Neural cell (in vitro differentiated cells): Measurements from ENCODE around the gene HOXC10. TPM values are rescaled to one million over a fixed set of nuclear protein-coding genes. Genes with fewer than 3 reads are reported as not detected.

ENCODE experiments used
- H2AFZ ChIP-seq: fragments of 200-600, 300-800 bp; sonication (generic), shearing (Covaris generic); 2 replicates; pipeline ENCODE4 v1.6.0; 2014; ENCODE audit warnings: low read depth, mild to moderate bottlenecking, antibody characterized with exemption, low read length, moderate library complexity
- H3F3A ChIP-seq: fragments of 200-600 bp; shearing (Covaris generic); 2 replicates; pipeline ENCODE4 v1.6.1; 2016; ENCODE audit warnings: mild to moderate bottlenecking, moderate library complexity, mixed read lengths, antibody characterized with exemption, low read length; ENCODE audit not compliant: insufficient read depth, poor library complexity, severe bottlenecking
- H3K27ac ChIP-seq: fragments of 200-600, 300-800 bp; sonication (generic), shearing (Covaris generic); 2 replicates; pipeline ENCODE4 v1.5.1; 2014; ENCODE audit warnings: mild to moderate bottlenecking, low read length, moderate library complexity
- H3K27me3 ChIP-seq: fragments of 300-800, 200-600 bp; sonication (generic), shearing (Covaris generic); 2 replicates; pipeline ENCODE4 v1.6.0; 2014; ENCODE audit warnings: mild to moderate bottlenecking, low read depth, low read length, moderate library complexity; ENCODE audit not compliant: insufficient read depth
- H3K36me3 ChIP-seq: fragments of 300-800, 200-600 bp; sonication (generic), shearing (Covaris generic); 2 replicates; pipeline ENCODE4 v1.5.1; 2014; ENCODE audit warnings: mild to moderate bottlenecking, antibody characterized with exemption, low read length, moderate library complexity; ENCODE audit not compliant: insufficient read depth
- H3K4me2 ChIP-seq: fragments of 300-800, 200-600 bp; sonication (generic), shearing (Covaris generic); 2 replicates; pipeline ENCODE4 v1.6.0; 2014; ENCODE audit warnings: mild to moderate bottlenecking, low read length
- H3K4me3 ChIP-seq: fragments of 300-800, 200-600 bp; sonication (generic), shearing (Covaris generic); 2 replicates; pipeline ENCODE4 v1.5.1; 2014; ENCODE audit warnings: mild to moderate bottlenecking, low read length, moderate library complexity
- H3K79me2 ChIP-seq: fragments of 200-600 bp; shearing (Covaris generic); replicated peaks from 2 replicates; pipeline ENCODE4 v1.6.0; 2014; ENCODE audit warnings: mild to moderate bottlenecking, low read length, moderate library complexity; ENCODE audit not compliant: insufficient read depth
- H3K9ac ChIP-seq: fragments of 300-800, 200-600 bp; sonication (generic), shearing (Covaris generic); 2 replicates; pipeline ENCODE4 v1.6.1; 2016; ENCODE audit warnings: mild to moderate bottlenecking, low read length, mixed read lengths
- H3K9me2 ChIP-seq: fragments of 200-600 bp; shearing (Covaris generic); 2 replicates; pipeline ENCODE4 v1.6.1; 2016; ENCODE audit warnings: mild to moderate bottlenecking, low read length, mixed read lengths; ENCODE audit not compliant: insufficient read depth
- H3K9me3 ChIP-seq: fragments of 200-600, 300-800 bp; sonication (generic), shearing (Covaris generic); 2 replicates; pipeline ENCODE4 v1.6.1; 2016; ENCODE audit warnings: mild to moderate bottlenecking, mixed run types, low read length, moderate library complexity, mixed read lengths
- H4K20me1 ChIP-seq: fragments of 200-600 bp; shearing (Covaris generic); 2 replicates; pipeline ENCODE4 v1.6.1; 2016; ENCODE audit warnings: mild to moderate bottlenecking, mixed run types; ENCODE audit not compliant: insufficient read depth
- EZH2 ChIP-seq: fragments of 200-600, 300-800 bp; shearing (Covaris generic), sonication (generic); IDR thresholded peaks from 2 replicates; pipeline ENCODE4 v1.6.1; 2014; ENCODE audit warnings: antibody characterized with exemption, low read length, borderline replicate concordance, mild to moderate bottlenecking; ENCODE audit not compliant: insufficient read depth, poor library complexity, severe bottlenecking
- MXI1 ChIP-seq: fragments of 450-650 bp; conservative IDR thresholded peaks from 2 replicates; pipeline ENCODE4 v1.6.1; 2014; ENCODE audit warnings: antibody characterized with exemption, mild to moderate bottlenecking; ENCODE audit not compliant: poor library complexity, severe bottlenecking
- RAD21 ChIP-seq: fragments of 450-650 bp; conservative IDR thresholded peaks from 2 replicates; pipeline ENCODE4 v1.6.1; 2014; ENCODE audit warnings: antibody characterized with exemption, mild to moderate bottlenecking, moderate library complexity
- SMC3 ChIP-seq: fragments of 450-650 bp; conservative IDR thresholded peaks from 2 replicates; pipeline ENCODE4 v1.6.1; 2014; ENCODE audit warnings: antibody characterized with exemption, mild to moderate bottlenecking, moderate library complexity; ENCODE audit not compliant: poor library complexity
- TAF1 ChIP-seq: IDR thresholded peaks from 2 replicates; pipeline ENCODE4 v1.6.1; 2012; ENCODE audit warnings: low read depth
- polyA plus RNA-seq: library from polyadenylated mRNA; depleted of rRNA; stranded (reverse); fragments of >200 nt; gene quantifications from 2 replicates; pipeline ENCODE4 v1.2.3, GENCODE V29; 2014
- TF ChIP-seq, protein P1 (sequence below): fragments of 450-650 bp; IDR thresholded peaks from 2 replicates; pipeline ENCODE4 v1.5.1; 2014; ENCODE audit warnings: antibody characterized with exemption, mild to moderate bottlenecking, moderate library complexity; ENCODE audit not compliant: poor library complexity, severe bottlenecking
- TF ChIP-seq, protein P2 (sequence below): IDR thresholded peaks from 2 replicates; pipeline ENCODE4 v1.6.1; 2012; ENCODE audit warnings: borderline replicate concordance

Gene HOXC10
- polyA plus RNA-seq, 1 donor from 2014 or later: not detected

DNA sequence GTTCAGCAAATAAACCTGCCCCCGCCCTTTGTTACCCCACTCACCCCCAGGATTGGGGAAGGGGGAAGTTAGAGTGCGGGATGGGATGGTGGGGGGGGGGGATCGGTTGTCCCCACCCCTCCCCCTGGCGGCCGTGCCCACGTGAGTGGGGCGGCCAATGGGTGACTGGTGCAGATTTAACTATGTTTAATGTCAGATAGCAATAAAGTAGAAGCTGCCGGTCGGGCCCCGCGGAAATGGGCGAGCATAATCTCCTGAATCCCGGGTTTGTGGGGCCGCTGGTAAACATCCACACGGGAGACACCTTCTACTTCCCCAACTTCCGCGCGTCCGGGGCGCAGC, 30.3 kb upstream of the HOXC10 start, which contains the start of gene HOXC12:
HOXC12 (plus strand) TSS at position 210 of the 342 bp plus-strand sequence; CDS start at position 237, 27 bp downstream.
- H3K9me3 ChIP-seq: no peaks in the 10 kb centered on the region
- no peaks in the 10 kb centered on the region for H4K20me1 ChIP-seq
- no peaks in the 10 kb centered on the region for H3K79me2 ChIP-seq
- no peak within 1 kb of the TSS for H3K9ac ChIP-seq
- no peak within 1 kb of the TSS for H3K4me2 ChIP-seq
- peaks cover 100% of the 10 kb centered on the region for H3K27me3 ChIP-seq
- H2AFZ ChIP-seq: no peak within 1 kb of the TSS
- no peaks in the 10 kb centered on the region for H3K9me2 ChIP-seq
- TF ChIP-seq, protein P1, sequence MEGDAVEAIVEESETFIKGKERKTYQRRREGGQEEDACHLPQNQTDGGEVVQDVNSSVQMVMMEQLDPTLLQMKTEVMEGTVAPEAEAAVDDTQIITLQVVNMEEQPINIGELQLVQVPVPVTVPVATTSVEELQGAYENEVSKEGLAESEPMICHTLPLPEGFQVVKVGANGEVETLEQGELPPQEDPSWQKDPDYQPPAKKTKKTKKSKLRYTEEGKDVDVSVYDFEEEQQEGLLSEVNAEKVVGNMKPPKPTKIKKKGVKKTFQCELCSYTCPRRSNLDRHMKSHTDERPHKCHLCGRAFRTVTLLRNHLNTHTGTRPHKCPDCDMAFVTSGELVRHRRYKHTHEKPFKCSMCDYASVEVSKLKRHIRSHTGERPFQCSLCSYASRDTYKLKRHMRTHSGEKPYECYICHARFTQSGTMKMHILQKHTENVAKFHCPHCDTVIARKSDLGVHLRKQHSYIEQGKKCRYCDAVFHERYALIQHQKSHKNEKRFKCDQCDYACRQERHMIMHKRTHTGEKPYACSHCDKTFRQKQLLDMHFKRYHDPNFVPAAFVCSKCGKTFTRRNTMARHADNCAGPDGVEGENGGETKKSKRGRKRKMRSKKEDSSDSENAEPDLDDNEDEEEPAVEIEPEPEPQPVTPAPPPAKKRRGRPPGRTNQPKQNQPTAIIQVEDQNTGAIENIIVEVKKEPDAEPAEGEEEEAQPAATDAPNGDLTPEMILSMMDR: no peak
- no peak for TF ChIP-seq MXI1
- no peak for TF ChIP-seq EZH2
- TF ChIP-seq SMC3: no peak
- TF ChIP-seq, protein P2, sequence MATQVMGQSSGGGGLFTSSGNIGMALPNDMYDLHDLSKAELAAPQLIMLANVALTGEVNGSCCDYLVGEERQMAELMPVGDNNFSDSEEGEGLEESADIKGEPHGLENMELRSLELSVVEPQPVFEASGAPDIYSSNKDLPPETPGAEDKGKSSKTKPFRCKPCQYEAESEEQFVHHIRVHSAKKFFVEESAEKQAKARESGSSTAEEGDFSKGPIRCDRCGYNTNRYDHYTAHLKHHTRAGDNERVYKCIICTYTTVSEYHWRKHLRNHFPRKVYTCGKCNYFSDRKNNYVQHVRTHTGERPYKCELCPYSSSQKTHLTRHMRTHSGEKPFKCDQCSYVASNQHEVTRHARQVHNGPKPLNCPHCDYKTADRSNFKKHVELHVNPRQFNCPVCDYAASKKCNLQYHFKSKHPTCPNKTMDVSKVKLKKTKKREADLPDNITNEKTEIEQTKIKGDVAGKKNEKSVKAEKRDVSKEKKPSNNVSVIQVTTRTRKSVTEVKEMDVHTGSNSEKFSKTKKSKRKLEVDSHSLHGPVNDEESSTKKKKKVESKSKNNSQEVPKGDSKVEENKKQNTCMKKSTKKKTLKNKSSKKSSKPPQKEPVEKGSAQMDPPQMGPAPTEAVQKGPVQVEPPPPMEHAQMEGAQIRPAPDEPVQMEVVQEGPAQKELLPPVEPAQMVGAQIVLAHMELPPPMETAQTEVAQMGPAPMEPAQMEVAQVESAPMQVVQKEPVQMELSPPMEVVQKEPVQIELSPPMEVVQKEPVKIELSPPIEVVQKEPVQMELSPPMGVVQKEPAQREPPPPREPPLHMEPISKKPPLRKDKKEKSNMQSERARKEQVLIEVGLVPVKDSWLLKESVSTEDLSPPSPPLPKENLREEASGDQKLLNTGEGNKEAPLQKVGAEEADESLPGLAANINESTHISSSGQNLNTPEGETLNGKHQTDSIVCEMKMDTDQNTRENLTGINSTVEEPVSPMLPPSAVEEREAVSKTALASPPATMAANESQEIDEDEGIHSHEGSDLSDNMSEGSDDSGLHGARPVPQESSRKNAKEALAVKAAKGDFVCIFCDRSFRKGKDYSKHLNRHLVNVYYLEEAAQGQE: no peak
- no peaks in the 10 kb centered on the region for H3F3A ChIP-seq
- H3K36me3 ChIP-seq: no peaks in the 10 kb centered on the region
- H3K4me3 ChIP-seq: no peak within 1 kb of the TSS
- no peak within 1 kb of the TSS for H3K27ac ChIP-seq

DNA sequence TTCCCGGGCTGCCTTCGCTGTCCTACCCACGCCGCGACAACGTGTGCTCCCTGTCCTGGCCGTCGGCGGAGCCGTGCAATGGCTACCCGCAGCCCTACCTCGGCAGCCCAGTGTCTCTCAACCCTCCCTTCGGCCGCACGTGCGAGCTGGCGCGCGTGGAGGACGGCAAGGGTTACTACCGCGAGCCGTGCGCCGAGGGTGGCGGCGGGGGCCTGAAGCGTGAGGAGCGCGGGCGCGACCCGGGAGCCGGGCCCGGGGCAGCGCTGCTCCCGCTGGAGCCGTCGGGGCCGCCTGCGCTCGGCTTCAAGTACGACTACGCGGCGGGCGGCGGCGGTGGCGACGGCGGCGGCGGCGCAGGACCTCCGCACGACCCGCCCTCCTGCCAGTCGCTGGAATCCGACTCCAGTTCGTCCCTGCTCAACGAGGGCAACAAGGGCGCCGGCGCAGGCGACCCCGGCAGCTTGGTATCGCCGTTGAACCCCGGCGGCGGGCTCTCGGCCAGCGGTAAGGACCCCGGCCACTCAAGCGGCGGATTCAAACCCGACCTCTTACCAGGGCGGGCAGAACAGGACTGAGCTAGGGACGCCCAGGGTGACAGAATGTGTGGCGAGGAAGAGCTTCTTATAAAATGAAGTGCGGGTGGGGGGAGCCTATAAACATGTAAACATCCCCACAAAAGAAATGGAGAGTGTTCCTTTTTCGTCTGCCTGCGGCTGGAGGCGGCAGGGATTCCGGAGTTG, 29.7 kb upstream of the HOXC10 start:
- TF ChIP-seq TAF1 (no peak), EZH2 (peak; percentile 62), RAD21 (no peak)
- Histone ChIP-seq H3K79me2 (no peaks in the 10 kb centered on the region), H3K4me3 (no peak overlapping the region), H3K9ac (no peak overlapping the region), H3K9me3 (no peaks in the 10 kb centered on the region), H3K9me2 (no peaks in the 10 kb centered on the region), H3K27me3 (peaks cover 100% of the 10 kb centered on the region), H3K36me3 (no peaks in the 10 kb centered on the region), H3K27ac (no peak overlapping the region), H3F3A (no peaks in the 10 kb centered on the region), H3K4me2 (no peak overlapping the region), H2AFZ (no peak overlapping the region), H4K20me1 (no peaks in the 10 kb centered on the region)

DNA sequence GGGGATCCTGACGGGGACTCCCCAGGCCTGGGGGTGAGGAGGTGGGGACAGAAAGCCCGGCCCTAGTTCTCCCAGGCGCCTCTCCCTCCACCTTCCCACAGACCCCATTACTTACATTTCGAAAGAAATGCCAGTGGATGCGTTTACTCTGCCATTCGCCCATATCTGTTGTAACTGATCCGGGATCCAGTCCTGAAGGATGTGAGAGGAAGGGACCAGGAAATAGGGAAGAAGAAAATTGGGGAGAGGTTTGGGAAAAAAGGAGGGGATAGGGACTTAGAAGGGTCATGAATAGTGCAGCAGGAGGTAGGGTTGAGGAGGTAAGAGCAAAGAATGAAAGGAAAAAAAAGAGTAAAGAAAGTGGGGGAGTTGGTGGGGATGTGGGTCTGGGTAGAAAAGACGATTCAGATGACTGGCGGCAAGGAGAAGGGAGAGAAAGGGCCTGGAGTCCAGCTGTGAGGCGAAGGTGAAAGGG, 29.1 kb upstream of the HOXC10 start:
- Histone ChIP-seq H3K9me2 (no peaks in the 10 kb centered on the region), H3K79me2 (no peaks in the 10 kb centered on the region), H3K9me3 (no peaks in the 10 kb centered on the region), H3K27me3 (peaks cover 100% of the 10 kb centered on the region), H3K4me2 (no peak overlapping the region), H4K20me1 (no peaks in the 10 kb centered on the region), H3K27ac (no peak overlapping the region), H3K4me3 (no peak overlapping the region), H3K9ac (no peak overlapping the region), H3F3A (no peaks in the 10 kb centered on the region), H2AFZ (no peak overlapping the region), H3K36me3 (no peaks in the 10 kb centered on the region)
- TF ChIP-seq, protein P2: no peak
- TF ChIP-seq EZH2: peak; percentile 54
